DOHH2 (cell line): ENCODE measurements around the gene CDHR3.

ENCODE experiments used
- EZH2phosphoT487 ChIP-seq: fragments of 200-600 bp; sonication (generic); IDR thresholded peaks from 2 replicates; pipeline ENCODE4 v1.6.1; 2017; ENCODE audit warnings: borderline replicate concordance, mild to moderate bottlenecking, antibody characterized with exemption, low read length, moderate library complexity, mixed read lengths
- TF ChIP-seq, protein P1 (sequence below): fragments of 200-600 bp; sonication (generic); IDR thresholded peaks from one replicate; pipeline ENCODE4 v1.5.1; 2014; ENCODE audit warnings: antibody characterized with exemption, mild to moderate bottlenecking, low read depth, low read length; ENCODE audit not compliant: poor library complexity, severe bottlenecking

DNA sequence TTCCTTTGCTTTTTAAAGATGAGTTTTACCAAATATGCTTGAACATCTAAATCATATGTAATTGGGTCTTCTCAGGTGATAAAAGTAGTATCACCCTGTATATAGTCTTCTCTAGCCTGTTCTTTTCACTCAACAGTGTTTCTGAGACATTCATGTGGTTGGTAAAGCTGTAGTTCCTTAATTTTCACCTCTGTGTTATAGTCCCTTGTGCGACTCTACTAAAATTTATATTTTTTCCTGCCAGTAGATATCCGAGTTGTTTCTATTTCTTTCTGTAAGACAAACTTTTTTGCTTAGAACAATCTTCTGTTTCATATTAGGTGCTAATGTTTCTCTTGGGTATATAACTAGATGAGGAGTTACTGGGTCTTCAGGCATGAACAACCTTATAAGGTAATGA lies 113.5 kb downstream of the CDHR3 start:
- TF ChIP-seq EZH2phosphoT487, result no peak
- TF ChIP-seq, protein P1, sequence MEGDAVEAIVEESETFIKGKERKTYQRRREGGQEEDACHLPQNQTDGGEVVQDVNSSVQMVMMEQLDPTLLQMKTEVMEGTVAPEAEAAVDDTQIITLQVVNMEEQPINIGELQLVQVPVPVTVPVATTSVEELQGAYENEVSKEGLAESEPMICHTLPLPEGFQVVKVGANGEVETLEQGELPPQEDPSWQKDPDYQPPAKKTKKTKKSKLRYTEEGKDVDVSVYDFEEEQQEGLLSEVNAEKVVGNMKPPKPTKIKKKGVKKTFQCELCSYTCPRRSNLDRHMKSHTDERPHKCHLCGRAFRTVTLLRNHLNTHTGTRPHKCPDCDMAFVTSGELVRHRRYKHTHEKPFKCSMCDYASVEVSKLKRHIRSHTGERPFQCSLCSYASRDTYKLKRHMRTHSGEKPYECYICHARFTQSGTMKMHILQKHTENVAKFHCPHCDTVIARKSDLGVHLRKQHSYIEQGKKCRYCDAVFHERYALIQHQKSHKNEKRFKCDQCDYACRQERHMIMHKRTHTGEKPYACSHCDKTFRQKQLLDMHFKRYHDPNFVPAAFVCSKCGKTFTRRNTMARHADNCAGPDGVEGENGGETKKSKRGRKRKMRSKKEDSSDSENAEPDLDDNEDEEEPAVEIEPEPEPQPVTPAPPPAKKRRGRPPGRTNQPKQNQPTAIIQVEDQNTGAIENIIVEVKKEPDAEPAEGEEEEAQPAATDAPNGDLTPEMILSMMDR, result no peak
